Endothelial cell (in vitro differentiated cells): ENCODE data around the gene AIFM2. TPM values are rescaled to one million over a fixed set of nuclear protein-coding genes. Genes with fewer than 3 reads are reported as not detected.

ENCODE experiments used
- DNase-seq: peaks from one replicate; pipeline ENCODE4 v3.0.0; 2021; ENCODE audit warnings: low spot score
- H3K27ac Mint-ChIP-seq: one replicate; pipeline ENCODE4 v1.8.0; 2021; ENCODE audit warnings: mixed read lengths, inconsistent platforms; ENCODE audit not compliant: unreplicated experiment
- H3K27me3 Mint-ChIP-seq: one replicate; pipeline ENCODE4 v1.8.0; 2021; ENCODE audit warnings: mild to moderate bottlenecking, moderate library complexity, mixed read lengths, inconsistent platforms; ENCODE audit not compliant: unreplicated experiment
- H3K36me3 Mint-ChIP-seq: one replicate; pipeline ENCODE4 v1.8.0; 2021; ENCODE audit warnings: mild to moderate bottlenecking, low read depth, mixed read lengths, inconsistent platforms; ENCODE audit not compliant: unreplicated experiment
- H3K4me1 Mint-ChIP-seq: one replicate; pipeline ENCODE4 v1.8.0; 2021; ENCODE audit warnings: mild to moderate bottlenecking, mixed read lengths, inconsistent platforms; ENCODE audit not compliant: unreplicated experiment
- H3K4me3 Mint-ChIP-seq: one replicate; pipeline ENCODE4 v1.8.0; 2021; ENCODE audit warnings: mild to moderate bottlenecking, mixed read lengths, inconsistent platforms; ENCODE audit not compliant: unreplicated experiment
- H3K9me3 Mint-ChIP-seq: one replicate; pipeline ENCODE4 v1.8.0; 2021; ENCODE audit warnings: mixed read lengths, inconsistent platforms; ENCODE audit not compliant: unreplicated experiment
- CTCF ChIP-seq: fragments of 200-600 bp; sonication (generic); IDR thresholded peaks from one replicate; pipeline ENCODE4 v1.5.0; 2021; ENCODE audit warnings: antibody characterized with exemption; ENCODE audit not compliant: unreplicated experiment
- total RNA-seq: library from RNA; stranded (reverse); fragmentation: NEBNext Ultra II Directional; extraction: Animal tissue kit (Norgen Biotek cat#: 25700); gene quantifications from one replicate; pipeline ENCODE4 v1.2.1, GENCODE V29; 2021; ENCODE audit not compliant: unreplicated experiment

AIFM2 gene
- total RNA-seq, 1 donor from 2014 or later: 1.7 TPM

DNA sequence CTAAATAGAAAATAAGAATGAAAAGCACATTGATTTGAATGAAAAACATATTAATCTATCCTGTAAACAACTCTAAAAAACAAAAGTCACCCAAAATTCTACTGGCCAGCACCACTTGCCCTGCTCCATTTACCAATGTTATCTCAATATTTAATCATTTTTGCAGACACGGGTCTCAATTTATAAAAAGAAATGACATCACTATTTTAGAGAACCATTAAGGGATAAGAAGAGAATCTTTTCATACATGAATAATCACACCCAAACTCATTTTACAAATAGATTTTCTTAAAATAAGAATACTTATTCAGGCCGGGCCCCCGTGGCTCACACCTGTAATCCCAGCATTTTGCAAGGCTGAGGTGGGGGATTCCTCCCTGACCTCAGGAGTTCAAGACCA, 33.8 kb upstream of the AIFM2 start:
- Mint-ChIP-seq H3K9me3 (no peaks in the 10 kb centered on the region), H3K4me1 (peaks cover 35% of the 10 kb centered on the region), H3K27ac (no peak overlapping the region), H3K4me3 (no peak overlapping the region), H3K27me3 (peaks cover 7% of the 10 kb centered on the region), H3K36me3 (peaks cover 18% of the 10 kb centered on the region)
- no peak for TF ChIP-seq CTCF
- DNase-seq: no peak

GRCh38 chr10:70164163-70164562, 31.5 kb upstream of the AIFM2 start:
- peaks cover 25% of the 10 kb centered on the region for H3K4me1 Mint-ChIP-seq
- no peaks in the 10 kb centered on the region for H3K9me3 Mint-ChIP-seq
- TF ChIP-seq CTCF: no peak
- peaks cover 4% of the 10 kb centered on the region for H3K27me3 Mint-ChIP-seq
- DNase-seq: no peak
- no peak overlapping the region for H3K27ac Mint-ChIP-seq
- H3K4me3 Mint-ChIP-seq: no peak overlapping the region
- H3K36me3 Mint-ChIP-seq: peaks cover 18% of the 10 kb centered on the region

DNA sequence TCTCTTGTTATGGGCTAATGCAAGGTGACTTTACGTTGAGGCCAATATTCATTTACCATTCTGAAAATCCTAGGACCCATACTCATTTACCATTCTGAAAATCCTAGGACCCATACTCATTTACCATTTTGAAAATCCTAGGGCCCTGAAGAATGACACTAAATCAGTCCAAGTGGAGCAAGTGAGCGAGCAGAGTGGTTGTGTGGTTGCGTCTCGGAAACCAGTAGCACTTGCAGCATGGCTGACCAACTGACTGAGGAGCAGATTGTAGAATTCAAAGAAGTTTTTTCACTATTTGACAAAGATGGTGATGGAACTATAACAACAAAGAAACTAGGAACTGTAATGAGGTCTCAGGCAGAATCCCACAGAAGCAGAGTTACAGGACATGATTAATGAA, 30.8 kb upstream of the AIFM2 start:
- Mint-ChIP-seq H3K27me3 (no peaks in the 10 kb centered on the region), H3K4me1 (peaks cover 18% of the 10 kb centered on the region), H3K9me3 (no peaks in the 10 kb centered on the region), H3K36me3 (peaks cover 18% of the 10 kb centered on the region), H3K4me3 (no peak overlapping the region), H3K27ac (no peak overlapping the region)
- TF ChIP-seq CTCF: no peak
- DNase-seq: no peak

DNA sequence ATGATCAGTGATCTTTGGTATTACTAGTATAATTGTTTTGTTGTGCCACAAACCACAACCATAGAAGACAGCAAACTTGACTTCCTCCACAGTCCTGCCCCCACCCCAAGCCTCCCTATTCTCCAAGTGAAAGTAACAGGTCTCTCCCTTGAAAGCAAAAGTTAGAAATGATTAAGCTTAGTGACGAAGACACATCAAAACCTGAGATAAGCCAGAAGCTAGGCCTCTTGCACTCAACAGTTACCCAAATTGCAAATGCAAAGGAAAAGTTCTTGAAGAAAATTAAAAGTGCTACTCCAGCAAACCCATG, 30.2 kb upstream of the AIFM2 start:
- no peaks in the 10 kb centered on the region for H3K9me3 Mint-ChIP-seq
- H3K27ac Mint-ChIP-seq: peak overlapping the region; percentile 38
- peak overlapping the region; percentile 24 for H3K4me3 Mint-ChIP-seq
- DNase-seq: no peak
- peaks cover 18% of the 10 kb centered on the region for H3K36me3 Mint-ChIP-seq
- peaks cover 14% of the 10 kb centered on the region for H3K4me1 Mint-ChIP-seq
- H3K27me3 Mint-ChIP-seq: no peaks in the 10 kb centered on the region
- no peak for TF ChIP-seq CTCF

- Mint-ChIP-seq H3K27me3 (no peaks in the 10 kb centered on the region), H3K27ac (peak overlapping the region; percentile 38), H3K4me3 (no peak overlapping the region), H3K9me3 (no peaks in the 10 kb centered on the region), H3K4me1 (peaks cover 12% of the 10 kb centered on the region), H3K36me3 (peaks cover 18% of the 10 kb centered on the region)
- DNase-seq: no peak
- no peak for TF ChIP-seq CTCF
Observed at GRCh38 chr10:70162151-70162891, 29.7 kb upstream of the AIFM2 start.
